ENCODE data around the gene LIPC. TPM values are rescaled to one million over a fixed set of nuclear protein-coding genes. Genes with fewer than 3 reads are reported as not detected.

The LIPC gene
- total RNA-seq, 1 donor from 2014 or later: not detected

- Mint-ChIP-seq H3K36me3 (ENCODE audit: low read depth, unreplicated experiment) (no peaks in the 10 kb centered on the region), H3K4me3 (ENCODE audit: unreplicated experiment) (no peak overlapping the region), H3K9me3 (ENCODE audit: unreplicated experiment) (no peaks in the 10 kb centered on the region), H3K27ac (ENCODE audit: unreplicated experiment) (no peak overlapping the region), H3K4me1 (ENCODE audit: unreplicated experiment) (peaks cover 14% of the 10 kb centered on the region), H3K27me3 (ENCODE audit: unreplicated experiment) (peaks cover 3% of the 10 kb centered on the region)
- DNase-seq (ENCODE audit: low spot score): no peak
- no peak for TF ChIP-seq CTCF (IDR thresholded peaks at IDR 0.05; ENCODE audit: unreplicated experiment)
Observed at GRCh38 chr15:58434334-58434875, 2.6 kb downstream of the LIPC start.

DNA sequence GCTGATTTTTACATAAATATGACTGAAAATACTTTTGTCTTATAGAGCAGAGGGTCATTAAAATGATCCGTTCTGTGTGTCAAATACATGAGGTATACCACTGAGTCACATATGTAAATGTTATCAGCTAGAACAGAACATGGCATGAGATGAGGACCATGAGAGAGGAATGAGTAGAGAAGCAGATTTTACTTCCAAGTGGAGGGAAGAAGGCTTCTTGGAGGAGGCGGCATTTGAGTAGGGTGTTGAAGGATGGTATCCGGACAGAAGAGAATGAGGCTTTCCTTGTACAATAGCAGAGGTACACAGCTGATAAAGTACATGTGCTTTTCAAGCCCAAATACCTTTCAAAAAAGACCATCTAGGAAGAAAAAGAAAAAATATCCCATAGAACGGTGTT is 4.8 kb downstream of the LIPC start:
- no peak for DNase-seq (ENCODE audit: low spot score)
- no peak overlapping the region for H3K27ac Mint-ChIP-seq (ENCODE audit: unreplicated experiment)
- H3K4me1 Mint-ChIP-seq (ENCODE audit: unreplicated experiment): peaks cover 23% of the 10 kb centered on the region
- no peak for TF ChIP-seq CTCF (IDR thresholded peaks at IDR 0.05; ENCODE audit: unreplicated experiment)
- no peaks in the 10 kb centered on the region for H3K36me3 Mint-ChIP-seq (ENCODE audit: low read depth, unreplicated experiment)
- H3K27me3 Mint-ChIP-seq (ENCODE audit: unreplicated experiment): peaks cover 3% of the 10 kb centered on the region
- no peak overlapping the region for H3K4me3 Mint-ChIP-seq (ENCODE audit: unreplicated experiment)
- no peaks in the 10 kb centered on the region for H3K9me3 Mint-ChIP-seq (ENCODE audit: unreplicated experiment)

- DNase-seq (ENCODE audit: low spot score): no peak
- no peak for TF ChIP-seq CTCF (IDR thresholded peaks at IDR 0.05; ENCODE audit: unreplicated experiment)
Observed at GRCh38 chr15:58437531-58438105, 5.8 kb downstream of the LIPC start.

GRCh38 chr15:58438111-58438510 is 6.3 kb downstream of the LIPC start:
- no peak overlapping the region for H3K27ac Mint-ChIP-seq (ENCODE audit: unreplicated experiment)
- H3K27me3 Mint-ChIP-seq (ENCODE audit: unreplicated experiment): peaks cover 3% of the 10 kb centered on the region

More at GRCh38 chr15:58437531-58438105, 5.8 kb downstream of the LIPC start:
- no peaks in the 10 kb centered on the region for H3K9me3 Mint-ChIP-seq (ENCODE audit: unreplicated experiment)
- H3K36me3 Mint-ChIP-seq (ENCODE audit: low read depth, unreplicated experiment): no peaks in the 10 kb centered on the region
- H3K27me3 Mint-ChIP-seq (ENCODE audit: unreplicated experiment): peaks cover 3% of the 10 kb centered on the region
- no peak overlapping the region for H3K27ac Mint-ChIP-seq (ENCODE audit: unreplicated experiment)
- H3K4me1 Mint-ChIP-seq (ENCODE audit: unreplicated experiment): peaks cover 26% of the 10 kb centered on the region
- no peak overlapping the region for H3K4me3 Mint-ChIP-seq (ENCODE audit: unreplicated experiment)

More at GRCh38 chr15:58438111-58438510, 6.3 kb downstream of the LIPC start:
- Mint-ChIP-seq H3K36me3 (ENCODE audit: low read depth, unreplicated experiment) (no peaks in the 10 kb centered on the region), H3K9me3 (ENCODE audit: unreplicated experiment) (no peaks in the 10 kb centered on the region), H3K4me3 (ENCODE audit: unreplicated experiment) (no peak overlapping the region), H3K4me1 (ENCODE audit: unreplicated experiment) (peaks cover 25% of the 10 kb centered on the region)
- TF ChIP-seq CTCF (IDR thresholded peaks at IDR 0.05; ENCODE audit: unreplicated experiment): no peak
- DNase-seq (ENCODE audit: low spot score): no peak

All from endothelial cell (in vitro differentiated cells).